PC-9 (cell line): ENCODE data around the gene OR56A5.

ENCODE experiments used
- EZH2 ChIP-seq: fragments of 200-600 bp; sonication (generic); IDR thresholded peaks from 2 replicates; pipeline ENCODE4 v1.8.0; 2017; ENCODE audit warnings: antibody characterized with exemption, low read depth
- TF ChIP-seq, protein P1 (sequence below): fragments of 200-600 bp; sonication (generic); conservative IDR thresholded peaks from 2 replicates; pipeline ENCODE4 v1.6.1; 2017; ENCODE audit warnings: mixed run types, antibody characterized with exemption, mild to moderate bottlenecking, moderate library complexity

- TF ChIP-seq, protein P1, sequence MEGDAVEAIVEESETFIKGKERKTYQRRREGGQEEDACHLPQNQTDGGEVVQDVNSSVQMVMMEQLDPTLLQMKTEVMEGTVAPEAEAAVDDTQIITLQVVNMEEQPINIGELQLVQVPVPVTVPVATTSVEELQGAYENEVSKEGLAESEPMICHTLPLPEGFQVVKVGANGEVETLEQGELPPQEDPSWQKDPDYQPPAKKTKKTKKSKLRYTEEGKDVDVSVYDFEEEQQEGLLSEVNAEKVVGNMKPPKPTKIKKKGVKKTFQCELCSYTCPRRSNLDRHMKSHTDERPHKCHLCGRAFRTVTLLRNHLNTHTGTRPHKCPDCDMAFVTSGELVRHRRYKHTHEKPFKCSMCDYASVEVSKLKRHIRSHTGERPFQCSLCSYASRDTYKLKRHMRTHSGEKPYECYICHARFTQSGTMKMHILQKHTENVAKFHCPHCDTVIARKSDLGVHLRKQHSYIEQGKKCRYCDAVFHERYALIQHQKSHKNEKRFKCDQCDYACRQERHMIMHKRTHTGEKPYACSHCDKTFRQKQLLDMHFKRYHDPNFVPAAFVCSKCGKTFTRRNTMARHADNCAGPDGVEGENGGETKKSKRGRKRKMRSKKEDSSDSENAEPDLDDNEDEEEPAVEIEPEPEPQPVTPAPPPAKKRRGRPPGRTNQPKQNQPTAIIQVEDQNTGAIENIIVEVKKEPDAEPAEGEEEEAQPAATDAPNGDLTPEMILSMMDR = no peak
- TF ChIP-seq EZH2 = no peak
These were observed 12.7 kb downstream of the OR56A5 start for GRCh38 chr11:5955586-5955985.
